Activated CD4-positive, alpha-beta T cell treated with anti-CD3 and anti-CD28 coated beads for 1 hour (primary cell): ENCODE data around the gene RABGGTA.
A peak's percentile ranks its signal among the peaks of the same experiment; 100 is the strongest.

ENCODE experiments used
- DNase-seq: peaks from one replicate; pipeline ENCODE4 v3.0.0-alpha.2; 2020

The RABGGTA gene

GRCh38 chr14:24300326-24300980, 29.1 kb upstream of the RABGGTA start:
- DNase-seq: no peak

GRCh38 chr14:24299255-24300191, 28.1 kb upstream of the RABGGTA start, which contains the start of the genes DHRS1 and NOP9:
TSS of gene DHRS1 (minus strand) at chr14:24299780. CDS start at chr14:24299106, 674 bp downstream.
TSS of gene NOP9 (plus strand) at chr14:24299850. CDS start at chr14:24299955, 105 bp downstream.
- DNase-seq: peak; percentile 91

GRCh38 chr14:24298892-24299254, 27.5 kb upstream of the RABGGTA start:
- DNase-seq: no peak

GRCh38 chr14:24297190-24297964, 26.0 kb upstream of the RABGGTA start:
- DNase-seq: no peak

GRCh38 chr14:24296341-24297157, 25.2 kb upstream of the RABGGTA start:
- DNase-seq: peak; percentile 57

- no peak for DNase-seq
Measured at GRCh38 chr14:24293525-24293924, 22.1 kb upstream of the RABGGTA start.

GRCh38 chr14:24292118-24292807, 20.9 kb upstream of the RABGGTA start:
- no peak for DNase-seq

- DNase-seq: no peak
Measured at GRCh38 chr14:24291446-24292117, 20.2 kb upstream of the RABGGTA start.

GRCh38 chr14:24290746-24291145, 19.3 kb upstream of the RABGGTA start:
- no peak for DNase-seq

GRCh38 chr14:24289649-24290280, 18.4 kb upstream of the RABGGTA start:
- no peak for DNase-seq

- no peak for DNase-seq
Measured at GRCh38 chr14:24286996-24287395, 15.6 kb upstream of the RABGGTA start.

GRCh38 chr14:24285351-24285750, 14.0 kb upstream of the RABGGTA start:
- DNase-seq: no peak

- DNase-seq: no peak
Measured at GRCh38 chr14:24284501-24285035, 13.2 kb upstream of the RABGGTA start.

- no peak for DNase-seq
Measured at GRCh38 chr14:24283796-24284460, 12.5 kb upstream of the RABGGTA start.

GRCh38 chr14:24282736-24283135, 11.3 kb upstream of the RABGGTA start:
- no peak for DNase-seq

- no peak for DNase-seq
Measured at GRCh38 chr14:24281636-24282035, 10.2 kb upstream of the RABGGTA start.

GRCh38 chr14:24280797-24281460, 9.5 kb upstream of the RABGGTA start:
- DNase-seq: no peak

GRCh38 chr14:24279301-24280186, 8.1 kb upstream of the RABGGTA start:
- peak; percentile 26 for DNase-seq
